NB4 (cell line): ENCODE results near the gene CHIC2.

Experiments
- CTCF ChIP-seq: IDR thresholded peaks from one replicate; pipeline ENCODE4 v1.5.1; 2012; ENCODE audit warnings: low read depth, low read length
- MAX ChIP-seq: IDR thresholded peaks from 2 replicates; pipeline ENCODE4 v1.6.1; 2011; ENCODE audit warnings: low read depth, low read length

GRCh38 chr4:54095110-54095825 is 30.9 kb upstream of the CHIC2 start:
- TF ChIP-seq MAX (no peak), CTCF (no peak)
